HG02870 (cell line): ENCODE data around the gene RUVBL1.

ENCODE experiments used
- ATAC-seq: cut with Tn5 transposase; IDR thresholded peaks from one replicate; pipeline ENCODE4 v1.9.1; 2021; ENCODE audit warnings: mild to moderate bottlenecking, moderate library complexity; ENCODE audit not compliant: unreplicated experiment

RUVBL1 gene

GRCh38 chr3:128133273-128133883 lies 9.8 kb upstream of the RUVBL1 start:
- ATAC-seq, result no peak

- no peak for ATAC-seq
Measured at GRCh38 chr3:128131897-128132646, 8.5 kb upstream of the RUVBL1 start.

- no peak for ATAC-seq
Measured at GRCh38 chr3:128128251-128128650, 4.6 kb upstream of the RUVBL1 start.

GRCh38 chr3:128127236-128127635 lies 3.6 kb upstream of the RUVBL1 start:
- no peak for ATAC-seq

- no peak for ATAC-seq
Measured at GRCh38 chr3:128123156-128123537, 465 bp downstream of the RUVBL1 start.

- no peak for ATAC-seq
Measured at GRCh38 chr3:128122013-128122412, 1.6 kb downstream of the RUVBL1 start.

- ATAC-seq, result peak; percentile 64
Measured at GRCh38 chr3:128113817-128114794, 9.5 kb downstream of the RUVBL1 start.

GRCh38 chr3:128112357-128112968 lies 11.1 kb downstream of the RUVBL1 start:
- ATAC-seq, result peak; percentile 54

- no peak for ATAC-seq
Measured at GRCh38 chr3:128111147-128111546, 12.5 kb downstream of the RUVBL1 start.

GRCh38 chr3:128107834-128108233 lies 15.8 kb downstream of the RUVBL1 start:
- no peak for ATAC-seq

- ATAC-seq, result no peak
Measured at GRCh38 chr3:128103136-128103676, 20.4 kb downstream of the RUVBL1 start.

GRCh38 chr3:128100638-128101037 lies 23.0 kb downstream of the RUVBL1 start:
- no peak for ATAC-seq

GRCh38 chr3:128100161-128100560 lies 23.5 kb downstream of the RUVBL1 start:
- no peak for ATAC-seq

GRCh38 chr3:128098234-128098633 lies 25.4 kb downstream of the RUVBL1 start:
- ATAC-seq, result no peak

GRCh38 chr3:128095222-128095703 lies 28.3 kb downstream of the RUVBL1 start:
- peak; percentile 81 for ATAC-seq

GRCh38 chr3:128094295-128095151 lies 29.1 kb downstream of the RUVBL1 start:
- no peak for ATAC-seq

GRCh38 chr3:128091586-128091985 lies 32.0 kb downstream of the RUVBL1 start:
- ATAC-seq, result no peak

GRCh38 chr3:128089135-128089534 lies 34.5 kb downstream of the RUVBL1 start:
- ATAC-seq, result no peak

GRCh38 chr3:128084675-128085021 lies 39.0 kb downstream of the RUVBL1 start:
- ATAC-seq, result no peak
